Suprapubic skin (tissue), 4 donors: ENCODE data around the gene F11. TPM values are rescaled to one million over a fixed set of nuclear protein-coding genes. Genes with fewer than 3 reads are reported as not detected.
A peak's percentile ranks its signal among the peaks of the same experiment; 100 is the strongest.

Experiments
- DNase-seq, 2 donors: peaks; one replicate each; pipeline ENCODE4 v3.0.0-alpha.2; 2019; ENCODE audit warnings: low spot score in 2 of 2
- H3K27ac ChIP-seq: fragments of 200-600 bp; sonication (generic); one replicate; pipeline ENCODE4 v1.5.1; 2019
- H3K27me3 ChIP-seq: fragments of 200-600 bp; sonication (generic); one replicate; pipeline ENCODE4 v1.5.1; 2019
- H3K36me3 ChIP-seq: fragments of 200-600 bp; sonication (generic); one replicate; pipeline ENCODE4 v1.5.1; 2019
- H3K4me1 ChIP-seq: fragments of 200-600 bp; sonication (generic); one replicate; pipeline ENCODE4 v1.5.1; 2019
- H3K4me3 ChIP-seq: fragments of 200-600 bp; sonication (generic); one replicate; pipeline ENCODE4 v1.5.1; 2019; ENCODE audit warnings: mild to moderate bottlenecking
- H3K9me3 ChIP-seq: fragments of 200-600 bp; sonication (generic); one replicate; pipeline ENCODE4 v1.5.1; 2019
- CTCF ChIP-seq, 2 donors: fragments of 200-600 bp in 1 of 2; fragments of 450-650 bp in 1 of 2; sonication (generic) in 1 of 2; IDR thresholded peaks; one replicate each; pipeline ENCODE4 v1.5.1; 2016 to 2019; ENCODE audit warnings: antibody characterized with exemption in 2 of 2, mild to moderate bottlenecking in 1 of 2, moderate library complexity in 1 of 2
- EP300 ChIP-seq: sonication (generic); formaldehyde crosslinking; IDR thresholded peaks from one replicate; pipeline ENCODE4 v1.6.1; 2017; ENCODE audit warnings: antibody characterized with exemption
- POLR2A ChIP-seq, 2 donors: fragments of 450-650 bp; IDR thresholded peaks; one replicate each; pipeline ENCODE4 v1.6.1; 2017; ENCODE audit warnings: antibody characterized with exemption in 2 of 2, mild to moderate bottlenecking in 2 of 2, moderate library complexity in 2 of 2
- POLR2AphosphoS5 ChIP-seq, 3 donors: sonication (generic); formaldehyde crosslinking; IDR thresholded peaks; one replicate each; pipeline ENCODE4 v1.6.1; 2017; ENCODE audit warnings: antibody characterized with exemption in 3 of 3
- WGBS: methylation state at CpG from one replicate; pipeline ENCODE4 v1.1.5; 2018; 5-methylcytosine and 5-hydroxymethylcytosine counted together
- total RNA-seq, 4 donors: library from RNA; depleted of rRNA; stranded (reverse); fragments of >200 nt; gene quantifications; one replicate each; pipeline ENCODE4 v1.1.0, GENCODE V29; 2016

F11 gene
- total RNA-seq, 4 donors from 2014 or later: 0.51 TPM; not detected in 3

DNA sequence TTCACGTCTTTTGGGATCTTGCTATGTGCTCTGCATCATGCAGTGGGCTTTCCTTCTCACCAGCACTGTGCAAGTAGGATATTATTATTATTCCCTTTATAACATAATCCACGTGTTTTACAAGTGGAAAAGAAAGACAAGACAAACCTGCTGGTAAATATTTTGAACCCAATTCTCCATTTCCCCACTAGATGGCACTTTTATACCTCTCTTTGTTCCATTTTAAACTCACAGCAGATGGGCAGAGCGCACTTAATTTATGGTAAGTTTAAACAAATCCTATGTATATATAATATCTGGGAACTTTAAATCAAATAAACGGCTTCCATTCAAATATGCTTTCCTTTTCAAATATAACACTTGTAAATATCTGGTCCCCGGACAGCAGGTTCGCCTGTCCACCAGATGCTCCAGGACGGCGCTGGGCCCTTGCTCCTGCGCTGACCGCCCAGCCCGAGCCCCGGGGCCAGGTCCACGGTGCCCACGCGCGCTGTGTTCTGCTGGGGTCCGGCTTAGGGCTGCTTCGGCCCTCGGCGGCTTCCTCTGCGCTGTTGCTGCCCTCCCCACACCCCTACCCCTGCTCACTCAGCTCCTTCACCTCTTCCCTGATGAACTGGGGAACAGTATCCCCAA is 31.1 kb downstream of the F11 start:
- WGBS: 45% methylated on average over 21 of the region's 21 CpGs
- peaks cover 26% of the 10 kb centered on the region for H3K27me3 ChIP-seq
- TF ChIP-seq EP300: no peak
- peak; percentile 20 to 42 for TF ChIP-seq CTCF (IDR thresholded peaks at IDR 0.05)
- DNase-seq: no peak
- H3K36me3 ChIP-seq: no peaks in the 10 kb centered on the region
- H3K4me3 ChIP-seq: no peak overlapping the region
- peaks cover 4% of the 10 kb centered on the region for H3K4me1 ChIP-seq
- no peak overlapping the region for H3K27ac ChIP-seq
- no peaks in the 10 kb centered on the region for H3K9me3 ChIP-seq

- no peaks in the 10 kb centered on the region for H3K36me3 ChIP-seq
- no peak for DNase-seq
- H3K27me3 ChIP-seq: peaks cover 26% of the 10 kb centered on the region
- TF ChIP-seq POLR2A (IDR thresholded peaks at IDR 0.05): no peak
- no peak for TF ChIP-seq POLR2AphosphoS5 (IDR thresholded peaks at IDR 0.05)
- 39% methylated on average over 16 of the region's 39 CpGs for WGBS
- no peaks in the 10 kb centered on the region for H3K9me3 ChIP-seq
- no peak overlapping the region for H3K27ac ChIP-seq
- H3K4me3 ChIP-seq: no peak overlapping the region
- H3K4me1 ChIP-seq: peaks cover 4% of the 10 kb centered on the region
These were observed 32.1 kb downstream of the F11 start for GRCh38 chr4:186298031-186298647.

- H3K27me3 ChIP-seq: peaks cover 26% of the 10 kb centered on the region
- no peak overlapping the region for H3K4me3 ChIP-seq
- no peak overlapping the region for H3K27ac ChIP-seq
- H3K4me1 ChIP-seq: peaks cover 4% of the 10 kb centered on the region
- H3K9me3 ChIP-seq: no peaks in the 10 kb centered on the region
- WGBS: 76% methylated on average over 5 of the region's 5 CpGs
- H3K36me3 ChIP-seq: no peaks in the 10 kb centered on the region
- no peak for DNase-seq
- TF ChIP-seq EP300: no peak
- TF ChIP-seq POLR2AphosphoS5 (IDR thresholded peaks at IDR 0.05): no peak
- TF ChIP-seq POLR2A (IDR thresholded peaks at IDR 0.05): no peak
- TF ChIP-seq CTCF (IDR thresholded peaks at IDR 0.05): no peak
These were observed 33.3 kb downstream of the F11 start for GRCh38 chr4:186299291-186299690.

GRCh38 chr4:186300659-186301390 is 34.8 kb downstream of the F11 start:
- Histone ChIP-seq H3K27ac (no peak overlapping the region), H3K9me3 (no peaks in the 10 kb centered on the region), H3K36me3 (no peaks in the 10 kb centered on the region), H3K4me1 (peaks cover 4% of the 10 kb centered on the region), H3K4me3 (no peak overlapping the region), H3K27me3 (peaks cover 26% of the 10 kb centered on the region)
- TF ChIP-seq POLR2A (IDR thresholded peaks at IDR 0.05) (no peak), EP300 (no peak), CTCF (IDR thresholded peaks at IDR 0.05) (no peak), POLR2AphosphoS5 (IDR thresholded peaks at IDR 0.05) (no peak)
- DNase-seq: no peak
- WGBS: 81% methylated on average over 6 of the region's 6 CpGs

- TF ChIP-seq CTCF (IDR thresholded peaks at IDR 0.05) (no peak), POLR2AphosphoS5 (IDR thresholded peaks at IDR 0.05) (no peak), EP300 (no peak), POLR2A (IDR thresholded peaks at IDR 0.05) (no peak)
- H3K9me3 ChIP-seq: no peaks in the 10 kb centered on the region
- WGBS: 86% methylated on average over 5 of the region's 5 CpGs
- H3K36me3 ChIP-seq: no peaks in the 10 kb centered on the region
- no peak for DNase-seq
- H3K27ac ChIP-seq: no peak overlapping the region
- H3K4me1 ChIP-seq: no peaks in the 10 kb centered on the region
- peaks cover 13% of the 10 kb centered on the region for H3K27me3 ChIP-seq
- H3K4me3 ChIP-seq: no peak overlapping the region
These were observed 38.2 kb downstream of the F11 start for GRCh38 chr4:186304216-186304615.
